Measurements from ENCODE around the gene SPIRE2. TPM values are rescaled to one million over a fixed set of nuclear protein-coding genes. Genes with fewer than 3 reads are reported as not detected.
"Not testable (repeated sequence)": the region's sequence is repeated elsewhere in the genome, so short reads cannot be mapped to it uniquely, and the experiment has no call there.

SPIRE2 gene
- total RNA-seq, 1 donor from 2014 or later: 0.20 TPM

- DNase-seq (ENCODE audit: low read depth, low spot score): peak; percentile 66
Measured at GRCh38 chr16:89863741-89864526, 35.7 kb downstream of the SPIRE2 start.

GRCh38 chr16:89864527-89864820, 36.2 kb downstream of the SPIRE2 start:
- DNase-seq (ENCODE audit: low read depth, low spot score): no peak

DNA sequence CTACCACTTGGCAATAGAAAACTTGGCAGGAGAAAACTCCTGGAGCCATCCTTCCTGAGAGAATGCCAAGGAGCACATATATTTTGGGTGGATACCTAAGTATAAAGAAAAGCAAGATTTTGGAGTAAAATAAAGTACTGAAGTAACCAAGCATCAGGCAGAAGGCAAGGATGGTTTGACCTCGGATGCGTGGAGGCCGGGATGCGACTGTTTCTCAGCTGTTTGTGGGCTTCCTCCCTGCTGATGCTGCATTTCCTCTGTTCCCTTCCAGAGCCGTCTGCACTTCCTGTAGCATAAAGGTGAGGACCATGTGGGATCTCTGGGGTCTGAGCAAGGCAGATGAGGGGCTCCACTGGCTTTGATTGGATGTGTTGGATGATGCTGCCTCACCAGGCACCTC, 39.6 kb downstream of the SPIRE2 start:
- no peak for DNase-seq (ENCODE audit: low read depth, low spot score)

GRCh38 chr16:89869911-89870310, 41.6 kb downstream of the SPIRE2 start:
- no peak for DNase-seq (ENCODE audit: low read depth, low spot score)

GRCh38 chr16:89870440-89870839, 42.2 kb downstream of the SPIRE2 start:
- no peak for DNase-seq (ENCODE audit: low read depth, low spot score)

DNA sequence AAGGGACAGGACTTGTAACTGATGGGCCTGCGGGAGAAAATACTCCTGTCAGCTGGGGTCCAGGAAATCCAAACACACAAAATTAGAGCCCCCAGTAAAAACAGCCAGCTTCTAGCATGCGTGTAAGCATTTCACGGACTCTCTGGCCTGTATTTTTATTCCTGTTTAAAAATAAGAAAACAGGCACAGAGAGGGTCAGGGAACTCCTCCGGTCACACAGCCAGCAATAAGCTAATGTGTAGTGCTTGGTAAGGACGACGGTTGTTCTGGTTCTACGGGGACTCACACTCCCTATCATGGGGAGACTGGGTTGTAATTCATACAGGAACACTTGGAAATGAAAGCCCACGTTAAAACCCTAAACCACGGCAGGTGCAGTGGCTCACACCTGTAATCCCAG, 43.6 kb downstream of the SPIRE2 start:
- DNase-seq (ENCODE audit: low read depth, low spot score): no peak

GRCh38 chr16:89873109-89873971, 45.1 kb downstream of the SPIRE2 start, which contains the start of gene TCF25:
TSS of gene TCF25 (plus strand) at chr16:89873592. CDS start at chr16:89873668, 76 bp downstream.
- DNase-seq (ENCODE audit: low read depth, low spot score): peak; percentile 37

DNA sequence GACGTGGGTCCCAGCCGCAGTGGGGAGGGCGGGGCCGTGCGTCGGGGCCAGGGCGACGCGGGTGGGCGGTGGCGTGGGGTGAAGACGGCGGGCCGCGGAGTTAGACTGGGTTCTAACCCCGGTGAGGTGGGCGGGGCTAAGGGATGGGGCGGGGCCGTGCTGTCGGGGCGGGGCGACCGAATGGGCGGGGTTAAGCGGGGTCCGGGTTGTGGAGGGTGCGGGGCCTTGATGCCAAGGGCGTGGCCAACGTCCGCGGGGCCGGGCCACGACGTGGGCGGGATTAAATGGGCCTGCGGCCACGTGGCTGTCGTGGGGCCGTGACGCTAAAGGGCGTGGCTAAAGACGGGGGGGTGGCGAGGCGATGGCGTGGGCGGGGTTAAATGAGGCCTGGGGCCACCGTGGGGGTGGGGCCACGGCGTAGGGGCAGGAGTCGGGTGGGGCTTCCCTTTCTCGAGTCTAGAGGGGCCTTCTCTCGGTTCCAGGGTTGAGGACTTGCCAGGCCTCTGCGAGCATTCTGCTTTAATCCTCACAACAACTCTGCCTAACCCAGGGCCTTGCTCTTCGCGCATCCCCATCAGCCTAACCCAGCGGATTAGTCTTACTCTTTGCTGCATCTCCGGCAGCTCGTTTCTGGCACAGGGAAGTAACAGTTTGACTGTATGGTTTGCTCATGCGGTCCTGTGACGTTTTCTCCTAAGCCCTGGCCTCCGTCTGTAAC, 45.9 kb downstream of the SPIRE2 start:
- peak; percentile 72 for DNase-seq (ENCODE audit: low read depth, low spot score)

DNA sequence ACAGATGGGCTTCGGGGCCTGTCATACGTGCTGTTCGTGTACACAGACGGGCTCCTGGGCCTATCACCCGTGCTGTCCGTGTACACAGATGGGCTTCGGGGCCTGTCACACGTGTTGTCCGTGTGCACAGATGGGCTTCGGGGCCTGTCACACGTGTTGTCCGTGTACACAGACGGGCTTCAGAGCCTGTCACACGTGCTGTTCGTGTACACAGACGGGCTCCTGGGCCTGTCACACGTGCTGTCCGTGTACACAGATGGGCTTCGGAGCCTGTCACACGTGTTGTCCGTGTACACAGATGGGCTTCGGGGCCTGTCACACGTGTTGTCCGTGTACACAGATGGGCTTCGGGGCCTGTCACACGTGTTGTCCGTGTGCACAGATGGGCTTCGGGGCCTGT, 50.8 kb downstream of the SPIRE2 start:
- not testable (repeated sequence) for DNase-seq (ENCODE audit: low read depth, low spot score)

- DNase-seq (ENCODE audit: low read depth, low spot score): no peak
Measured at GRCh38 chr16:89880477-89881367, 52.4 kb downstream of the SPIRE2 start.

DNA sequence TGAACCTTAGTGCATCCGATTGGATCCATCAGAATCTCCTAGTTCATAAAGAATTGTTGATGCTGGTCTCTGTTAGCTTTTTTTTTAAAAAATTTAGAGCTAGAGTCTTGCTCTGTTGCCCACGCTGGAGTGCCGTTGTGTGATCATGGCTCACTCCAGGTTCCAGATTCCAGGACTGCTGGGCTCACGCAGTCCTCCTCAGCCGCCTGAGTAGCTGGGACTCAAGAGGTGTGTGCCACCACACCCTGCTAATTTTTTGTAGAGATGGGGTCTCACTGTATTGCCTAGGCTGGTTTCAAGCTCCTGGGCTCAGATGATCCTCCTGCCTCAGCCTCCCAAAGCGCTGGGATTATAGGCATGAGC, 53.1 kb downstream of the SPIRE2 start:
- no peak for DNase-seq (ENCODE audit: low read depth, low spot score)

- no peak for DNase-seq (ENCODE audit: low read depth, low spot score)
Measured at GRCh38 chr16:89883346-89884040, 55.2 kb downstream of the SPIRE2 start.

DNA sequence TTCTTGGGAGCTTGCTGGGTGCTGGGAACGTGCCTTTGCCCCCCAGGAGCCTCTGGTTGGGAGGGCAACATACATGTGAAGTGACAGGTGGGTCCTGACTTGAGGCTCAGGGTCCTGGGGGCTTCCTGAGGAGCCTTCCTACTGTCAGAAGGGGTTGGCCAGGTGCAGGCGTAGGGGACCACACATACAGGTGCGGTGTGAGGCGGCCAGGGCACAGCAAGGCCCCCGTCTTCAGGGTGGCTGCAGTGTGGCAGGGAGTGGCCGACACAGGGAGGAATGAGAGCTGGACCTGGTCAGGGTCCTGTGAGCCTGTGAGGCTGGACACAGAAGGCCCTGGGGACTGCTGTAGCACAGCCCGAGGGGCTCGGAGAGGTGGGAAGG, 55.8 kb downstream of the SPIRE2 start:
- DNase-seq (ENCODE audit: low read depth, low spot score): no peak

GRCh38 chr16:89887243-89887642, 59.0 kb downstream of the SPIRE2 start:
- no peak for DNase-seq (ENCODE audit: low read depth, low spot score)

GRCh38 chr16:89890200-89890599, 61.9 kb downstream of the SPIRE2 start:
- no peak for DNase-seq (ENCODE audit: low read depth, low spot score)

DNA sequence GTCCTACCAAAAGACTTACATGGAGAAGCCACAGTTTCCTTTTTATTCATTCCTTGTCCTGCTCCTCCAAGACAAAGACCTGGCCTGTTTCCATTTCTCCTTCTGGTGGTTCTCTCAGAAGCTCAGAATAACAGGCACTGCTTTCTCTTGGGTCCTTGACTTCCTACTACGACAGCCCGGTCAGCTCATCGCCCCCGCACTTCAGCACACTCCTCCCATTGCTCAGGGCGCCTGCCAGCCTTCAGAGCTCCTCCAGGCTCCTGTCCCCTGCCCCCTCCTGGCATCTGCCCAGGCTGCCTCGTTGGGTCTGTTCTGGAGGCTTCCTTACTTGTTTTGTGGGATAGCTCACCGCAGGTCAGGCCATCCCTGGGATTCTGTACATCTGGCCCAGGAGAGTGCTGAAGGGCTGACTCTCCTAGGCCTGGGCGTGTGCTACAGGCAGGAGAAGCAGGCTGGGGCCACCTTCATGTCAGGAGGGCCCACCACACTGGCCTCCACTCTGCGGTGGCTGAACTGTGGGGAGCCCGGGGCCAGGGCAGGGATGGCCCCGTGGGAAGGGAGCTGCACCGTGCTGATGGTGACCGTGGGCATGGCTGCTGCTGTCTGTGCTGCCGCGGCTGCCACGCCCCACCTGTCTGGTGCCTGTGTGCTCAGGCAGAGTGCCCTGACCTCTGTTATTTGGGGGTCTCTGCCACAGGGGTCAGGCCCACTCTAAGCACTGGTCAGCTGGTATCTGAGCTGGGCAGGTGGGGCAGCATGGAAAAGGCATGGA, 62.8 kb downstream of the SPIRE2 start:
- DNase-seq (ENCODE audit: low read depth, low spot score): no peak

- DNase-seq (ENCODE audit: low read depth, low spot score): no peak
Measured at GRCh38 chr16:89892055-89892630, 63.9 kb downstream of the SPIRE2 start.

GRCh38 chr16:89892635-89893034, 64.4 kb downstream of the SPIRE2 start:
- DNase-seq (ENCODE audit: low read depth, low spot score): no peak

All from pulmonary artery endothelial cell (primary cell).